HTERT RPE-1 (cell line): ENCODE data around the gene TPK1.
"Not testable (repeated sequence)": the region's sequence is repeated elsewhere in the genome, so short reads cannot be mapped to it uniquely, and the experiment has no call there.

Source experiments
- in situ Hi-C: fragments of 300-500 bp; cut with MboI; formaldehyde crosslinking; loops from 4 replicates; pipeline ENCODE4 v1.14.3; 2020; ENCODE audit warnings: low sequenced_read_pairs

Gene TPK1

GRCh38 chr7:144418931-144419330 lies 416.9 kb downstream of the TPK1 start:
- in situ Hi-C loops = not testable (repeated sequence)

DNA sequence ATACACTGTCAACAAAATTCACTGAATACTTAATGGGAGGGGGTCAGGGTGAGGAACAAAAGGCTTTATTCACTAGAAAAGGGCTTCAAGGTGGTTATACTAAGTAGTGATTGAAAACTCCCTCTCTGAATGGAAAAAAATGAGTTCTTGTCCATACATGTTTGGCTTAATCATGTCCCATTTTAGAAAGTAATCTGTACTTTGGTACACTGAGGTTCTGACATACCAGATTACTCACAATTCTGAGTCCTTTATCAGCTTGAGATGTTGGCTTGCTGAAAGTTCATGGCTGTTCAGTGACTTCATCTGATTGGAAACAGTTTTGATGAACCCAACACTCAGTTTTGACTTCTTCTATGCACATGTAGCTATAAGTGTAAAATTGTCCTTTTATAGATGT lies 419.5 kb downstream of the TPK1 start:
- in situ Hi-C loops = no loop called here

- in situ Hi-C loops = no loop called here
Observed at GRCh38 chr7:144415858-144416257, 420.0 kb downstream of the TPK1 start.

DNA sequence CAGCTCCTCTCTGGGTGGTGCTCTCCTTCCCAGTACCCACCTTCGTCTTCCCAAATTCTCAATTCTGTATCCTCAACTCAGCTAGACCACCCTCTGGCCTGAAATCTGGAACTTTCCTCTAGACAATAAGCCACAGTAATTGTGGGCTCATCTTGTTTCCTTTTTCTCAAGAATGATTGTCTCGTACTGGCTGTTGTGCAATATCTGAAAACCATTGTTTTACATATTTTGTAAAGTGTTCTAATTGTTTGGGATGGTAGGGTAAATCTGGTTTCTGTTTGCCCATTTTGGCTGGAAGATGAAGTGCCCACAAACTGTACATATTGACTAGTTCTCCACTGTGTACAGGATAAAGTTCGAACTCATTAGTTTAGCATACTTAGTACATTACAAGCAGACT lies 421.0 kb downstream of the TPK1 start:
- in situ Hi-C loops = no loop called here

- in situ Hi-C loops = no loop called here
Observed at GRCh38 chr7:144410441-144410840, 425.4 kb downstream of the TPK1 start.

DNA sequence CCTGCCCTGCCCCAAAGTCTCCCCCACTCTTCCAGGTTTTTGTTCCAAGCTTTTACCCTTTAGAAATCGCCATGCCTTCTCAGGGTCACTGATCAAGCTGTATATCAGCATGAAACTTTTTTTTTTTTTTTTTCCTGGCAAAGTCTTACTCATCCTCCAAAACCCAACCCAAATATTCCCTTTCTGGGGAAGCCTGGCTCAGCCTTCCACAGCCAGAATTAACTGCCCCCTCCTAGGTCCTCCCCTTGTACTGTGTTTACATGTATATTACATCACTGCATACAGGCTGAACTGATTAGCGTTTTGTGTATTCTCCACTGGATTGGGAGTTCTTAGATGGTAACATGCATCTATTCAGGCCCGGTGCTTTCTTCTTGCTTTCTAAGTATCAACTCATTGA lies 427.7 kb downstream of the TPK1 start:
- in situ Hi-C loops = no loop called here

GRCh38 chr7:144407266-144407931 lies 428.5 kb downstream of the TPK1 start:
- in situ Hi-C loops = no loop called here

GRCh38 chr7:144404946-144405345 lies 430.9 kb downstream of the TPK1 start:
- in situ Hi-C loops = no loop called here

GRCh38 chr7:144403649-144404061 lies 432.2 kb downstream of the TPK1 start, which contains the start of gene NOBOX:
NOBOX (minus strand) TSS chr7:144403693.
- in situ Hi-C loops = no loop called here

DNA sequence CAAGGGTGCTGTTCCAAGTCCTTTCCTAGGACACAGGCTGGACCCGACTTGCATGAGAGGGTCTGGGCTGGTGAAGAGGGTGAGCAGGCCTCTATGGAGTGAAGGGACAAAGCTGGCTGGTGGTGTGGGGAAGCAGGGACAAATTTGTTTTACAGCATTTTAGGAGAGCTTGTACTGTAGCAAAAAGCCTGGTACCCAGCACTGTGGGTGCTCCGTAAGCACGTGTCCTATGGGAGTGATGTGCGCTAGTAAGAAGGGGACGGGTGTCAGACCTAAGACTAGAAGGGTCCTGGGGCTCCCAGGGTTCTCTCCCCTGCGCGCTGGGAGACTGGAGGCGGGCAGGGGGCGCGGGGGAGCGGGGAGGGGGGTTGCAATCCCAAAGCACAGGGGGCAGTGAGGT lies 432.8 kb downstream of the TPK1 start:
- in situ Hi-C loops = no loop called here
